ENCODE results near the gene MBD3L5. TPM values are rescaled to one million over a fixed set of nuclear protein-coding genes. Genes with fewer than 3 reads are reported as not detected.

The MBD3L5 gene
- total RNA-seq, 1 experiment from 2014 or later = not detected

GRCh38 chr19:6999933-7000332 is 30.4 kb upstream of the MBD3L5 start:
- Histone ChIP-seq H3K36me3 (ENCODE audit: control insufficient read depth, insufficient read depth, low read length) (no peaks in the 10 kb centered on the region), H3K4me3 (ENCODE audit: low read depth in 2 of 2, low read length in 2 of 2) (no peak overlapping the region), H3K27me3 (ENCODE audit: control insufficient read depth, insufficient read depth, low read length) (peaks cover 2% of the 10 kb centered on the region; the same call in 1 of the 2 replicates), H3K9me3 (ENCODE audit: control insufficient read depth, insufficient read depth, low read depth, low read length) (no peaks in the 10 kb centered on the region; the same call in 1 of the 2 replicates), H3K4me1 (ENCODE audit: control insufficient read depth, insufficient read depth, low read length) (no peaks in the 10 kb centered on the region), H3K27ac (ENCODE audit: low read length) (no peak overlapping the region)
- ATAC-seq (no peak), DNase-seq (ENCODE audit: low read depth, low spot score) (no peak)
- intact Hi-C loops (cut with micrococcal nuclease; ENCODE audit: unreplicated experiment) = no loop called here
- in situ Hi-C loops (cut with HindIII; ENCODE audit: low pct_unique_long_range_greater_than_20kb, low sequenced_read_pairs) = no loop called here
- ChIA-PET POLR2A (no interaction called here), CTCF (interaction anchor here (0.7 kb wide), 1 partner anchor 23 kb away, joined by 3 read pairs; no protein-coding TSS in a partner anchor)
- TF ChIP-seq POLR2AphosphoS5 (IDR thresholded peaks at IDR 0.05; ENCODE audit: low read depth, low read length) (no peak), CTCF (IDR thresholded peaks at IDR 0.05) (no peak), SIN3A (IDR thresholded peaks at IDR 0.05; ENCODE audit: borderline replicate concordance, insufficient read depth, low read depth, low read length) (no peak), REST (IDR thresholded peaks at IDR 0.05; ENCODE audit: insufficient read depth in 1 of 2, low read depth in 2 of 2, low read length in 1 of 2) (no peak), TCF7L2 (IDR thresholded peaks at IDR 0.05; ENCODE audit: low read depth, low read length) (no peak)
- no TSS peak for BruUV-seq (replicated peaks)

GRCh38 chr19:7000333-7000732 is 30.0 kb upstream of the MBD3L5 start:
- in situ Hi-C loops (cut with HindIII; ENCODE audit: low pct_unique_long_range_greater_than_20kb, low sequenced_read_pairs) (no loop called here), intact Hi-C loops (cut with micrococcal nuclease; ENCODE audit: unreplicated experiment) (no loop called here)
- no peaks in the 10 kb centered on the region for H3K4me1 ChIP-seq (ENCODE audit: control insufficient read depth, insufficient read depth, low read length)
- ChIA-PET CTCF (no interaction called here), POLR2A (no interaction called here)
- H3K9me3 ChIP-seq (ENCODE audit: control insufficient read depth, insufficient read depth, low read depth, low read length) = no peaks in the 10 kb centered on the region; the same call in 1 of the 2 replicates
- TF ChIP-seq SIN3A (IDR thresholded peaks at IDR 0.05; ENCODE audit: borderline replicate concordance, insufficient read depth, low read depth, low read length) = no peak
- TF ChIP-seq TCF7L2 (IDR thresholded peaks at IDR 0.05; ENCODE audit: low read depth, low read length) = no peak
- TF ChIP-seq CTCF (IDR thresholded peaks at IDR 0.05) = no peak
- no peak for TF ChIP-seq REST (IDR thresholded peaks at IDR 0.05; ENCODE audit: insufficient read depth in 1 of 2, low read depth in 2 of 2, low read length in 1 of 2)
- TF ChIP-seq POLR2AphosphoS5 (IDR thresholded peaks at IDR 0.05; ENCODE audit: low read depth, low read length) = no peak
- peaks cover 2% of the 10 kb centered on the region; the same call in 1 of the 2 replicates for H3K27me3 ChIP-seq (ENCODE audit: control insufficient read depth, insufficient read depth, low read length)
- no peaks in the 10 kb centered on the region for H3K36me3 ChIP-seq (ENCODE audit: control insufficient read depth, insufficient read depth, low read length)
- no TSS peak for BruUV-seq (replicated peaks)
- no peak overlapping the region for H3K4me3 ChIP-seq (ENCODE audit: low read depth in 2 of 2, low read length in 2 of 2)
- no peak overlapping the region for H3K27ac ChIP-seq (ENCODE audit: low read length)
- DNase-seq (ENCODE audit: low read depth, low spot score) (no peak), ATAC-seq (no peak)

All from Panc1 (cell line).